ENCODE results near the gene PUM1.

DNA sequence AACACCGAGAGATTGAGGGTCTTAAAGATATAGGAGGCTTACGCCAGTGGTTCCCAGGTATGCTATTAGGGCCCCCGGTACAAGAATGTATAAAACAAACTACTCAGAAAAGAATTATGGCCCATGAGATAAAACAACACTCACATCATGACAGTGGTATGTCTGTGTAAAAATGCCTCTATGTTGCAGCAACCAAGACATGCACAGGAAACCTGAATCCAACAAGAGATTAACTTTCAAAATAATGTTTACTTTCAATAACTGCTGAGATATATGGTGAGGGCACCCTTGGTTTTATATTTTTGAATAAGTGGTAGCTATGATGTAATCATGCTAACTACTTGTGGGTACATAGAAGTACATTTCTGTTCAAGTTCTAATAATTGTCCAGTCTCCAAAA lies 74.9 kb downstream of the PUM1 start:
- TF ChIP-seq, protein P1, sequence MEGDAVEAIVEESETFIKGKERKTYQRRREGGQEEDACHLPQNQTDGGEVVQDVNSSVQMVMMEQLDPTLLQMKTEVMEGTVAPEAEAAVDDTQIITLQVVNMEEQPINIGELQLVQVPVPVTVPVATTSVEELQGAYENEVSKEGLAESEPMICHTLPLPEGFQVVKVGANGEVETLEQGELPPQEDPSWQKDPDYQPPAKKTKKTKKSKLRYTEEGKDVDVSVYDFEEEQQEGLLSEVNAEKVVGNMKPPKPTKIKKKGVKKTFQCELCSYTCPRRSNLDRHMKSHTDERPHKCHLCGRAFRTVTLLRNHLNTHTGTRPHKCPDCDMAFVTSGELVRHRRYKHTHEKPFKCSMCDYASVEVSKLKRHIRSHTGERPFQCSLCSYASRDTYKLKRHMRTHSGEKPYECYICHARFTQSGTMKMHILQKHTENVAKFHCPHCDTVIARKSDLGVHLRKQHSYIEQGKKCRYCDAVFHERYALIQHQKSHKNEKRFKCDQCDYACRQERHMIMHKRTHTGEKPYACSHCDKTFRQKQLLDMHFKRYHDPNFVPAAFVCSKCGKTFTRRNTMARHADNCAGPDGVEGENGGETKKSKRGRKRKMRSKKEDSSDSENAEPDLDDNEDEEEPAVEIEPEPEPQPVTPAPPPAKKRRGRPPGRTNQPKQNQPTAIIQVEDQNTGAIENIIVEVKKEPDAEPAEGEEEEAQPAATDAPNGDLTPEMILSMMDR (IDR thresholded peaks at IDR 0.05), result no peak
- no peak for TF ChIP-seq POLR2A (IDR thresholded peaks at IDR 0.05)

Measured in vagina (tissue), 2 donors.